H1 (cell line): ENCODE data around the gene LRBA. TPM values are rescaled to one million over a fixed set of nuclear protein-coding genes. Genes with fewer than 3 reads are reported as not detected.

Experiments
- BRCA1 ChIP-seq: IDR thresholded peaks from 2 replicates; pipeline ENCODE4 v1.6.1; 2012; ENCODE audit warnings: low read depth, low read length, improper control_type of control experiment
- polyA plus RNA-seq, 7 experiments: library from polyadenylated mRNA; depleted of rRNA in 3 of 7; stranded (reverse) in 5 of 7; unstranded in 2 of 7; fragments of >200 nt in 5 of 7; fragments of 200-250 nt in 2 of 7; gene quantifications; 1 replicate in 5 of 7; 2 replicates in 1 of 7; 4 replicates in 1 of 7; pipeline versions ENCODE4 v1.2.1 to v1.2.3, GENCODE V29; 2011 to 2013; ENCODE audit warnings: missing spikeins in 2 of 7, mixed read lengths in 2 of 7
- total RNA-seq: library from RNA; stranded (reverse); fragmentation: NEBNext Ultra II Directional; extraction: Animal tissue kit (Norgen Biotek cat#: 25700); gene quantifications from 2 replicates; pipeline ENCODE4 v1.2.1, GENCODE V29; 2021

Gene LRBA
- total and polyA plus RNA-seq, 2 of the 8 experiments (the other 6 are each of a cell fraction or from before 2014, with no cell fraction given) = 54.6 to 83.2 TPM

DNA sequence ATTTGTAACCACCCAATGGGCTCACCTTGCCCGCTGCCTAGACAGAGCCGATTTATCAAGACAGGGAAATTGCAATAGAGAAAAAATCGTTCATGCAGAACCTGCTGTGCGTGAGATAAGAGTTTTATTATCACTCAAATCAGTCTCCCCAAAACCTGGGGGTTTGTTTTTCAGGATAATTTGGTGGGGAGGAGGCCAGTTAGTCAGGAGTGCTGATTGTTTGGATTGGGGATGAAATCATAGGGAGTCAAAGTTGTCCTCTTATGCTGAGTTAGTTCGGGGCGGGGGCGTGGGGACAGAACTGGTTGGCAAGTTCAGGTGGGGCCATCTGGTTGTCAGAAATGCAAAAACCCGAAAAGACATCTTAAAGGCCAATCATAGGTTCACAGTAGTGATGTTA is 230.1 kb downstream of the LRBA start (continued):
- no peak for TF ChIP-seq BRCA1
